ENCODE results near the gene CDH5.

GRCh38 chr16:66430214-66430613 is 63.7 kb downstream of the CDH5 start:
- no peak for TF ChIP-seq CTCF (IDR thresholded peaks at IDR 0.05)
- TF ChIP-seq ZFX (IDR thresholded peaks at IDR 0.05; ENCODE audit: borderline replicate concordance): no peak

Measured in 22Rv1 (cell line).